Mesothelial cell of epicardium (in vitro differentiated cells): Measurements from ENCODE around the gene ATRNL1. TPM values are rescaled to one million over a fixed set of nuclear protein-coding genes. Genes with fewer than 3 reads are reported as not detected.
"Not testable (repeated sequence)": the region's sequence is repeated elsewhere in the genome, so short reads cannot be mapped to it uniquely, and the experiment has no call there.

Source experiments
- DNase-seq, 2 experiments: peaks; one replicate each; pipeline ENCODE4 v3.0.0; 2021; ENCODE audit warnings: low spot score in 2 of 2; ENCODE audit not compliant: unreplicated experiment in 2 of 2
- H3K27ac Mint-ChIP-seq: 2 replicates; pipeline ENCODE4 v1.8.0; 2021; ENCODE audit warnings: mixed read lengths
- H3K27me3 Mint-ChIP-seq: 2 replicates; pipeline ENCODE4 v1.8.0; 2021; ENCODE audit warnings: low read depth, mixed read lengths
- H3K36me3 Mint-ChIP-seq: 2 replicates; pipeline ENCODE4 v1.8.0; 2021; ENCODE audit warnings: mixed read lengths
- H3K4me1 Mint-ChIP-seq: 2 replicates; pipeline ENCODE4 v1.8.0; 2021; ENCODE audit warnings: mixed read lengths
- H3K4me3 Mint-ChIP-seq: 2 replicates; pipeline ENCODE4 v1.8.0; 2021; ENCODE audit warnings: mild to moderate bottlenecking, moderate library complexity, mixed read lengths
- H3K9me3 Mint-ChIP-seq: 2 replicates; pipeline ENCODE4 v1.8.0; 2021; ENCODE audit warnings: mixed read lengths
- total RNA-seq: library from RNA; stranded (reverse); gene quantifications from 3 replicates; pipeline ENCODE4 v1.2.1, GENCODE V29; 2021
- TF ChIP-seq, protein P1 (sequence below): fragments of 200-600 bp; sonication (generic); IDR thresholded peaks from one replicate; pipeline ENCODE4 v1.5.0; 2021; ENCODE audit warnings: antibody characterized with exemption; ENCODE audit not compliant: unreplicated experiment

The ATRNL1 gene
- total RNA-seq, 1 donor from 2014 or later = 39.6 TPM

DNA sequence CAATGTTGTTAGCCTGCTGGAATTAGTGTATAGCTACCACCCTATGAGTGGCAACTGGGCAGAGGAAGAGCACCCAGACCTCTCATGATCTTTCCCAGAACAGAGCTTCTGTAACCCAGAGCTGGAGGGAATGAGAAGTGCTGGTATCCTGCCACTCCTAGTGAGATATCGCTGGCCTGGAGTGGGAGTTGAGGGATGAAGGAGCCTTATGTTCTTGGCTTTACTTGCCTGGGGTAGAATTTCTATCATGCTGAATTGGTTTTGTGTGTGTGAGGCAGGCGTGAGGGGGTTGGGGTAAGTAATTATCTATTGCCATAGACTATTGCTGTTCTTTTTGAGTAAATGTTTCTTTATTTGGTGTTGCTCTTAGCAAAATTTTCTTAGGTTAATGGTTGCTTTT, 146.6 kb downstream of the ATRNL1 start:
- Mint-ChIP-seq H3K36me3 (peaks cover 2% of the 10 kb centered on the region), H3K4me1 (no peaks in the 10 kb centered on the region), H3K27ac (no peak overlapping the region), H3K4me3 (no peak overlapping the region), H3K9me3 (peaks cover 12% of the 10 kb centered on the region), H3K27me3 (no peaks in the 10 kb centered on the region)
- no peak for DNase-seq
- TF ChIP-seq, protein P1, sequence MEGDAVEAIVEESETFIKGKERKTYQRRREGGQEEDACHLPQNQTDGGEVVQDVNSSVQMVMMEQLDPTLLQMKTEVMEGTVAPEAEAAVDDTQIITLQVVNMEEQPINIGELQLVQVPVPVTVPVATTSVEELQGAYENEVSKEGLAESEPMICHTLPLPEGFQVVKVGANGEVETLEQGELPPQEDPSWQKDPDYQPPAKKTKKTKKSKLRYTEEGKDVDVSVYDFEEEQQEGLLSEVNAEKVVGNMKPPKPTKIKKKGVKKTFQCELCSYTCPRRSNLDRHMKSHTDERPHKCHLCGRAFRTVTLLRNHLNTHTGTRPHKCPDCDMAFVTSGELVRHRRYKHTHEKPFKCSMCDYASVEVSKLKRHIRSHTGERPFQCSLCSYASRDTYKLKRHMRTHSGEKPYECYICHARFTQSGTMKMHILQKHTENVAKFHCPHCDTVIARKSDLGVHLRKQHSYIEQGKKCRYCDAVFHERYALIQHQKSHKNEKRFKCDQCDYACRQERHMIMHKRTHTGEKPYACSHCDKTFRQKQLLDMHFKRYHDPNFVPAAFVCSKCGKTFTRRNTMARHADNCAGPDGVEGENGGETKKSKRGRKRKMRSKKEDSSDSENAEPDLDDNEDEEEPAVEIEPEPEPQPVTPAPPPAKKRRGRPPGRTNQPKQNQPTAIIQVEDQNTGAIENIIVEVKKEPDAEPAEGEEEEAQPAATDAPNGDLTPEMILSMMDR = no peak

DNA sequence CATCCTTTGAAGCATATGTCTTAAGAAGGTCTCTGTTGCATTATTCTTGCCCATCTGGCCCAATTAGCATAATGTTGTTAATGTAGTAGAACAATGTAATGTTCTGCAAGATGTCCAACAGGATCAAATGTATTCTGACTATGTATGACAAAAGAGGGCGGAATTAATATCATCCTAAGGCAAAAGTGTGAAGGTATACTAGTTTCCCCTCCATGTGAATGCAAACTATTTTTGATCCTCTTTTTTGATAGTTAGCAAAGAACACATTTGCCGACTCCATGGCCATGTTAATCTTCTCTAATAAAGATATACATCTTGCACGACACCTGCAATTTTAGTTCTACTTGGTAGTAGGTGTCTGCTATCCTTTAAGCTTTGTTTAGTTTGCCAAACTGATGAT, 157.6 kb downstream of the ATRNL1 start:
- Mint-ChIP-seq H3K9me3 (peaks cover 28% of the 10 kb centered on the region), H3K4me1 (no peaks in the 10 kb centered on the region), H3K27ac (no peak overlapping the region), H3K27me3 (no peaks in the 10 kb centered on the region), H3K36me3 (no peaks in the 10 kb centered on the region), H3K4me3 (no peak overlapping the region)
- TF ChIP-seq, protein P1 = no peak
- no peak for DNase-seq

DNA sequence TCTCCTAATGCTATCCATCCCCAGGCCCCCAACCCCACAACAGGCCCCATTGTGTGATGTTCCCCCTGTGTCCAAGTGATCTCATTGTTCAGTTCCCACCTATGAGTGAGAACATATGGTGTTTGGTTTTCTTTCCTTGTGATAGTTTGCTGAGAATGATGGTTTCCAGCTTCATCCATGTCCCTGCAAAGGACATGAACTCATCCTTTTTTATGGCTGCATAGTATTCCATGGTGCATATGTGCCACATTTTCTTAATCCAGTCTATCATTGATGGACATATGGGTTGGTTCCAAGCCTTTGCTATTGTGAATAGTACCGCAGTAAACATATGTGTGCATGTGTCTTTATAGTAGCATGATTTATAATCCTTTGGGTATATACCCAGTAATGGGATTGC, 160.6 kb downstream of the ATRNL1 start:
- H3K9me3 Mint-ChIP-seq = peaks cover 45% of the 10 kb centered on the region
- H3K4me1 Mint-ChIP-seq, H3K27me3 Mint-ChIP-seq, H3K4me3 Mint-ChIP-seq, H3K27ac Mint-ChIP-seq, H3K36me3 Mint-ChIP-seq, DNase-seq: not testable (repeated sequence)

DNA sequence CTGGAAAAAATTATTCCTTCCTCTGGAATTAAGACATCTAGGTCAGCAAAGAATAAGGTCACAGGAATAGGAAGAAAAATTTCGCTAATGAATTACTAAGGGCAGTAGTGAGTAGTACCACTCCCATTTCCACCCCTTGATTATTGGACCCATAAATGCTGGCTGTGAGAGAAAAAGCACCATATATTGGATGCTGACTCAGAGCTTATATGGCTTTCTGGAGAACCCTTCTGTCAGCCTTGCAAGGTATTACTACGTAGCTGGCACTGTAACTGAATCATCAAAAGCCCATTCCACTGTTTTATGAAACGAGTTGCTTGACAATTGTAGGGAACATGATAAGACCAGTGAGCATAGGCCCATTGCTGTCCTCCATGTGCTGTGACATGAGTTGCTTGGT, 179.3 kb downstream of the ATRNL1 start:
- H3K27ac Mint-ChIP-seq = no peak overlapping the region
- no peaks in the 10 kb centered on the region for H3K9me3 Mint-ChIP-seq
- TF ChIP-seq, protein P1 = no peak
- H3K4me3 Mint-ChIP-seq = no peak overlapping the region
- DNase-seq = no peak
- H3K4me1 Mint-ChIP-seq = no peaks in the 10 kb centered on the region
- H3K36me3 Mint-ChIP-seq = peaks cover 2% of the 10 kb centered on the region
- no peaks in the 10 kb centered on the region for H3K27me3 Mint-ChIP-seq

DNA sequence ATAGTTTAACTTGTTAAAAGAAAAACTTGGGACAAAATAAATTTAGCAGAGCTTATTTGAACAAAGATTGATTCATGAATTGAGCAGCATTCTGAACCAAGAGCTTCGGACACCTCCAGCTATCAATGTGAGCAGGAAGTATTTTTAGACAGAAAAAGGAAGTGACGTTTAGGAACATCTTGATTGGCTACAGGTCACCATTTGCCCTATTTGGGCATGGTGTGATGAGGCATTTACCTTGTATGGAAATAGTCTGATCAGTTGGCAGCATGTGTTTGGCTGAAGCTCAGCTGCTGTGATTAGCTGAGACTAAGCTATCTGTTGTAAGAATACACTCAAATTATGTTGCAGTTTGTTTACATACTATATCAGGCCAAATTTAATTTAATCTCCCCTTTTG, 185.1 kb downstream of the ATRNL1 start:
- Mint-ChIP-seq H3K27ac (no peak overlapping the region), H3K27me3 (no peaks in the 10 kb centered on the region), H3K4me3 (no peak overlapping the region), H3K36me3 (no peaks in the 10 kb centered on the region), H3K4me1 (no peaks in the 10 kb centered on the region), H3K9me3 (no peaks in the 10 kb centered on the region)
- TF ChIP-seq, protein P1 = no peak
- DNase-seq = no peak

DNA sequence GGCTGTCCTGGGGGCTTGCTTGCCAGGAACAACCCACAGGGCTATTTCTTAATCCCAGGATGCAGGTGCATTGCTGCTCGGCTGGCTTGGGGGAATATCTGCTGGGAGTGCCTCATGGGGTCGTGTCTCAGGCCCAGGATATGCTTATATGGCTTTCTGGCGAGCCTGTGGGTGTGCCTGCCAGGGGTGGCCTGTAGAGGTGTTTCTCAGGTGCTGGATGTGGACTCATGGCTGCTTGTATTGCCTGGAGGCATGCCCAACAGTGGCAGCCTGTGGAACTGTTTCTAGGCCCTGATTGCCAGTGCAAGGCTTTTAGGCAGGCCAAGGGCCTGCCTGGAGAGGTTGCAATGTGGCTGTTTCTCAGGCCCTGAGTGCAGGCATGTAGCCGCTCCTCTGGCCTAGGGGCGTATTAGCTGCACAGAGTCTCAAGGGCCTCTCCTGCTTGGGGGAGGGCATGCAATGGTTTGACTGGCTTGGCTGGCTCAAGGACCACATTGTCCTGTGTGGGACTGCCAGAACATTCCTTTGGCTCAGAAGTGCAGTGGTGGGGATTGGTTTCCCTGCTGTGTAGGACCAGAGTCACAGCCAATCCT, 202.1 kb downstream of the ATRNL1 start:
- TF ChIP-seq, protein P1 = no peak
- Mint-ChIP-seq H3K9me3 (peaks cover 43% of the 10 kb centered on the region), H3K4me1 (peaks cover 3% of the 10 kb centered on the region), H3K27ac (no peak overlapping the region), H3K4me3 (no peak overlapping the region), H3K36me3 (peaks cover 25% of the 10 kb centered on the region), H3K27me3 (no peaks in the 10 kb centered on the region)
- DNase-seq = no peak
